Smooth muscle cell (in vitro differentiated cells): Measurements from ENCODE around the gene MICU1. TPM values are rescaled to one million over a fixed set of nuclear protein-coding genes. Genes with fewer than 3 reads are reported as not detected.
A peak's percentile ranks its signal among the peaks of the same experiment; 100 is the strongest.

ENCODE experiments used
- DNase-seq: peaks from one replicate; lab custom pipeline; 2025; ENCODE audit not compliant: unreplicated experiment; lab: John Stamatoyannopoulos, UW
- H2AFZ ChIP-seq: fragments of 200-600 bp; sonication (generic); 2 replicates; pipeline ENCODE4 v1.6.0; 2016; ENCODE audit warnings: antibody characterized with exemption, low read depth, mild to moderate bottlenecking
- H3F3A ChIP-seq: fragments of 200-600 bp; sonication (generic); 2 replicates; pipeline ENCODE4 v1.6.0; 2017; ENCODE audit warnings: antibody characterized with exemption, low read depth
- H3K27ac ChIP-seq: fragments of 200-600 bp; sonication (generic); 2 replicates; pipeline ENCODE4 v1.5.1; 2016; ENCODE audit warnings: low read depth, mild to moderate bottlenecking
- H3K27me3 ChIP-seq: fragments of 200-600 bp; sonication (generic); 2 replicates; pipeline ENCODE4 v1.6.1; 2016; ENCODE audit warnings: low read depth, mild to moderate bottlenecking
- H3K36me3 ChIP-seq: fragments of 200-600 bp; sonication (generic); 2 replicates; pipeline ENCODE4 v1.5.1; 2016; ENCODE audit warnings: low read depth
- H3K4me1 ChIP-seq: fragments of 200-600 bp; sonication (generic); 2 replicates; pipeline ENCODE4 v1.5.1; 2016; ENCODE audit warnings: low read depth
- H3K4me2 ChIP-seq: fragments of 200-600 bp; sonication (generic); 2 replicates; pipeline ENCODE4 v1.6.0; 2016; ENCODE audit warnings: mild to moderate bottlenecking
- H3K4me3 ChIP-seq: fragments of 200-600 bp; sonication (generic); 2 replicates; pipeline ENCODE4 v1.5.1; 2016; ENCODE audit warnings: mild to moderate bottlenecking
- H3K79me2 ChIP-seq: fragments of 200-600 bp; sonication (generic); 2 replicates; pipeline ENCODE4 v1.6.0; 2016; ENCODE audit warnings: low read depth, mild to moderate bottlenecking
- H3K9ac ChIP-seq: fragments of 200-600 bp; sonication (generic); 2 replicates; pipeline ENCODE4 v1.6.0; 2016; ENCODE audit warnings: low read depth
- H3K9me3 ChIP-seq: fragments of 200-600 bp; sonication (generic); replicated peaks from 2 replicates; pipeline ENCODE4 v1.5.1; 2016; ENCODE audit warnings: low read depth
- H4K20me1 ChIP-seq: fragments of 200-600 bp; sonication (generic); 2 replicates; pipeline ENCODE4 v1.6.0; 2016; ENCODE audit warnings: low read depth
- WGBS: methylation state at CpG from one replicate; pipeline ENCODE4 v1.1.7; 2016; ENCODE audit warnings: low lambda C conversion rate; 5-methylcytosine and 5-hydroxymethylcytosine counted together
- polyA plus RNA-seq: library from polyadenylated mRNA; unstranded; fragments of >200 nt; fragmentation: Nextera tagmentation; extraction: Ambion mirVana; gene quantifications from 2 replicates; pipeline ENCODE4 v1.2.1, GENCODE V29; 2016
- total RNA-seq: library from RNA; depleted of rRNA; stranded (reverse); fragments of >200 nt; gene quantifications from 2 replicates; pipeline ENCODE4 v1.2.3, GENCODE V29; 2014
- TF ChIP-seq, protein P1 (sequence below): fragments of 200-600 bp; sonication (generic); IDR thresholded peaks from 2 replicates; pipeline ENCODE4 v1.5.1; 2017; ENCODE audit warnings: borderline replicate concordance, mild to moderate bottlenecking, antibody characterized with exemption; ENCODE audit not compliant: insufficient read depth, poor library complexity, severe bottlenecking

MICU1 gene
- total and polyA plus RNA-seq, 2 experiments from 2014 or later, result 35.0 to 35.1 TPM

DNA sequence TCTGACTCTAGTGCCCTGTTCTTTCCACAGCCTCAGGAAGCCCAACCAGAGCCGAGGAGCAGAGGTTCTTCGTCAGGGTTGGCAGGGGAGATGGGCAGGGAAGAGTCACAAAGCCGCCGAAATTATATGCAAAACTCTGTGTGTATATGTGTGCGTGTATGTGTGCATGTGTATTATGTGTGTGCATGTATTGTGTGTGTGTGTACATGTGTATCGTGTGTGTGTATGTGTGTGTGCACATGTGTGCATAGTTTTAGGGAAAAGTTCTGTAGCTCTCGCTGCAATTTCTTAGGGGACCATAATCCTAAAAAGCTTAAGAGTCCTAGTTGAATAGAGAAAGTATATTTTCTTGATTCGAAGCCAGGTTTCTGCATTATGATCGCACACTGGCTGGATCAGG, 288.2 kb downstream of the MICU1 start:
- peaks cover 16% of the 10 kb centered on the region for H3K4me1 ChIP-seq

DNA sequence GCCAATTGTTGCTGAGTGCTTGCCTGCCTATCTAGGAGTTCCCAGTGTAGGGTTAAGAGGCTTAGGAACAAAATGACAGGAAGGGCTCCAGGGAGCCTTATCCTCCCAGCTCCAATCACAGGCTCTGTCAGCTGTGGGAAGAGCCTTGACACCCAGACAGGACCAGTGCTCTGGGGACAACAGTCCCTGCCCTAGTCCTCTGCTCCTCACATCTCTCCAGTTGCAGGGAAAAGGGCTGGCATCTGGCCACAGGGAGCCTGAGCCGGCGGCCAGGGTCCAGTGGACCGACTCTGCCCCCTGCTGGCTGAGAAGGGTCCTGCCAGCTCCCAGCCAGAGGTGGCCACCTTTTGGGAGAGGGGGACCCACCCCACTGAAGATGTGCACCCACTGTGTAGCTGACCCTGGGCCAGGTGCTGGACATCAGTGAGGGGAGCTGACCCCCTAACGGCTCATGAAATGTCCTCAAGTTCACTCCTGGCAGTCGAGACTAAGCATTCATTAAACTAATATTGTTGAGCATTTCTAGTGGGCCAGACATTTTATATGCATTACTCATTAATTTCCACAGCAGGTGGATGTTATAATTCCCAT, 288.7 kb downstream of the MICU1 start:
- Histone ChIP-seq H2AFZ (no peak overlapping the region), H3K27me3 (no peaks in the 10 kb centered on the region), H3K9me3 (no peaks in the 10 kb centered on the region), H3K79me2 (no peaks in the 10 kb centered on the region), H3K4me2 (no peak overlapping the region), H3K4me1 (peaks cover 21% of the 10 kb centered on the region), H3K4me3 (no peak overlapping the region), H4K20me1 (no peaks in the 10 kb centered on the region), H3K36me3 (no peaks in the 10 kb centered on the region), H3K9ac (no peak overlapping the region), H3F3A (peaks cover 6% of the 10 kb centered on the region), H3K27ac (no peak overlapping the region)
- WGBS, result 43% methylated on average over 5 of the region's 5 CpGs
- TF ChIP-seq, protein P1, sequence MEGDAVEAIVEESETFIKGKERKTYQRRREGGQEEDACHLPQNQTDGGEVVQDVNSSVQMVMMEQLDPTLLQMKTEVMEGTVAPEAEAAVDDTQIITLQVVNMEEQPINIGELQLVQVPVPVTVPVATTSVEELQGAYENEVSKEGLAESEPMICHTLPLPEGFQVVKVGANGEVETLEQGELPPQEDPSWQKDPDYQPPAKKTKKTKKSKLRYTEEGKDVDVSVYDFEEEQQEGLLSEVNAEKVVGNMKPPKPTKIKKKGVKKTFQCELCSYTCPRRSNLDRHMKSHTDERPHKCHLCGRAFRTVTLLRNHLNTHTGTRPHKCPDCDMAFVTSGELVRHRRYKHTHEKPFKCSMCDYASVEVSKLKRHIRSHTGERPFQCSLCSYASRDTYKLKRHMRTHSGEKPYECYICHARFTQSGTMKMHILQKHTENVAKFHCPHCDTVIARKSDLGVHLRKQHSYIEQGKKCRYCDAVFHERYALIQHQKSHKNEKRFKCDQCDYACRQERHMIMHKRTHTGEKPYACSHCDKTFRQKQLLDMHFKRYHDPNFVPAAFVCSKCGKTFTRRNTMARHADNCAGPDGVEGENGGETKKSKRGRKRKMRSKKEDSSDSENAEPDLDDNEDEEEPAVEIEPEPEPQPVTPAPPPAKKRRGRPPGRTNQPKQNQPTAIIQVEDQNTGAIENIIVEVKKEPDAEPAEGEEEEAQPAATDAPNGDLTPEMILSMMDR, result peak; percentile 93
- peak; percentile 24 for DNase-seq

More for the DNA sequence above, 288.2 kb downstream of the MICU1 start:
- Histone ChIP-seq H4K20me1 (no peaks in the 10 kb centered on the region), H3F3A (peaks cover 1% of the 10 kb centered on the region), H2AFZ (no peak overlapping the region), H3K36me3 (no peaks in the 10 kb centered on the region), H3K4me2 (no peak overlapping the region), H3K79me2 (no peaks in the 10 kb centered on the region), H3K27me3 (no peaks in the 10 kb centered on the region), H3K9ac (no peak overlapping the region), H3K4me3 (no peak overlapping the region), H3K9me3 (no peaks in the 10 kb centered on the region), H3K27ac (no peak overlapping the region)
- TF ChIP-seq, protein P1, result no peak
- WGBS, result 97% methylated on average over 9 of the region's 9 CpGs
- DNase-seq, result no peak

DNA sequence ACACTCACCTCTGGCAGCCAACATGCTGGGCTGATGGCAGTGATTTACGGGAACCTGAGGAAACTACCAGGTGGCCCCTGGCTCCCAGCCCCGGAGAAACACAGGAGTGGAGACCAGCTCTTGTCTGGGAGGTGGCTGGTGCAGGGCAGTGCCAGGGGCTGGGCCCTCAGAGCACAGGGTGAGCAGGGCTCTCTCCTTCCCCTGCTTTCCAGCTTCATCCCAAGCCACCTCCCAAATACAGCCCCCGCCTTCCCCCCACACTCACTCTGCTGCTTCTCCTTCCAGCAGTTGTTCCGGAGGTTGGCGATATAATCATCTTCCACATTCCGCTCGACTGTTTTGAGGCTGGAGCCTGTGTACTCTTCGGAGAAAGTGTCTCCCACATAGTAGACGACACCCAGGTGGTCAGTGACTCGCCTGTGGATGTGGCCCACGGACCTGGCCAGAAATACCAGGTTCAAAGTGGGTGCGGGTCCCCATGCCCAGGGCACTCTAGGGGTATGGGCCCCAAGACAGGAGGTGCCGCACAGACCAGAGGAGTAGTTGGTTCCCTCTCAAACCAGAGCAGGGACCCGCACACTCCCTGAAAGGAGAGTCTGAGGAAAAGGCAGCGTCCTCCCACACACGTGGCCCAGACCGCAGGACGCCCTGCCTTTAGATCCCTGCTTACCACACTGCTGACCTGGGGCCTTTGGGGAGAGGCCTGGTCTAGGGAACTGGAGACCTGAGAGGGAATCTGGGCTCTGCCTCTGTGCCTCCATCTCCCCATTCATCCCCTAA, 289.4 kb downstream of the MICU1 start:
- H3K9ac ChIP-seq, result no peak overlapping the region
- H3F3A ChIP-seq, result peaks cover 6% of the 10 kb centered on the region
- no peaks in the 10 kb centered on the region for H4K20me1 ChIP-seq
- no peak overlapping the region for H3K4me2 ChIP-seq
- no peaks in the 10 kb centered on the region for H3K79me2 ChIP-seq
- no peaks in the 10 kb centered on the region for H3K36me3 ChIP-seq
- H2AFZ ChIP-seq, result no peak overlapping the region
- H3K9me3 ChIP-seq, result no peaks in the 10 kb centered on the region
- DNase-seq, result no peak
- peaks cover 28% of the 10 kb centered on the region for H3K4me1 ChIP-seq
- H3K4me3 ChIP-seq, result no peak overlapping the region
- TF ChIP-seq, protein P1, result no peak
- H3K27ac ChIP-seq, result no peak overlapping the region
- H3K27me3 ChIP-seq, result no peaks in the 10 kb centered on the region
- WGBS, result 80% methylated on average over 18 of the region's 18 CpGs
